ENCODE measurements around the gene FLRT2.

The FLRT2 gene

DNA sequence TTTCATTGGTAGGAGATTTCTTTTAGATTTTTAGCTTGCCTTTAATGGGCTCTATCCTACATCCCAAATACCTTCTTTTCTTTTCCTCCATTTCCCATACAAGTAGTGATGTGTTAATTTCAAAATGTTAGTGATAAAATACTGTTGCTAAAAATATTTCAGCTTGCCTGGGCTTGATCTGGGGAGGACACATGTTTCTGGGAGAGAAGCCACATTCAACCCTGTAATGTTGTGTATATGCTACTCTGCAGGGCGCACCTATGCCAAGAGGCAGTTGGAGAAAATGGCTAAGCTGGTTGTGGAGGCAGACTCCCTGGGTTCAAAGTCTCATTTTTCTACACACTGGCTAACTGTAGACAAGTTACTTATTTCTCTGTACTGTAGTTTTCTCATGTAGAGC is 26.3 kb downstream of the FLRT2 start:
- TF ChIP-seq, protein P1, sequence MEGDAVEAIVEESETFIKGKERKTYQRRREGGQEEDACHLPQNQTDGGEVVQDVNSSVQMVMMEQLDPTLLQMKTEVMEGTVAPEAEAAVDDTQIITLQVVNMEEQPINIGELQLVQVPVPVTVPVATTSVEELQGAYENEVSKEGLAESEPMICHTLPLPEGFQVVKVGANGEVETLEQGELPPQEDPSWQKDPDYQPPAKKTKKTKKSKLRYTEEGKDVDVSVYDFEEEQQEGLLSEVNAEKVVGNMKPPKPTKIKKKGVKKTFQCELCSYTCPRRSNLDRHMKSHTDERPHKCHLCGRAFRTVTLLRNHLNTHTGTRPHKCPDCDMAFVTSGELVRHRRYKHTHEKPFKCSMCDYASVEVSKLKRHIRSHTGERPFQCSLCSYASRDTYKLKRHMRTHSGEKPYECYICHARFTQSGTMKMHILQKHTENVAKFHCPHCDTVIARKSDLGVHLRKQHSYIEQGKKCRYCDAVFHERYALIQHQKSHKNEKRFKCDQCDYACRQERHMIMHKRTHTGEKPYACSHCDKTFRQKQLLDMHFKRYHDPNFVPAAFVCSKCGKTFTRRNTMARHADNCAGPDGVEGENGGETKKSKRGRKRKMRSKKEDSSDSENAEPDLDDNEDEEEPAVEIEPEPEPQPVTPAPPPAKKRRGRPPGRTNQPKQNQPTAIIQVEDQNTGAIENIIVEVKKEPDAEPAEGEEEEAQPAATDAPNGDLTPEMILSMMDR (IDR thresholded peaks at IDR 0.05; ENCODE audit: insufficient read depth, low read depth, low read length, missing control alignments), result no peak
- no peak overlapping the region for H3K4me3 ChIP-seq (ENCODE audit: low read length)
- DNase-seq (ENCODE audit: low read depth), result peak; percentile 75

DNA sequence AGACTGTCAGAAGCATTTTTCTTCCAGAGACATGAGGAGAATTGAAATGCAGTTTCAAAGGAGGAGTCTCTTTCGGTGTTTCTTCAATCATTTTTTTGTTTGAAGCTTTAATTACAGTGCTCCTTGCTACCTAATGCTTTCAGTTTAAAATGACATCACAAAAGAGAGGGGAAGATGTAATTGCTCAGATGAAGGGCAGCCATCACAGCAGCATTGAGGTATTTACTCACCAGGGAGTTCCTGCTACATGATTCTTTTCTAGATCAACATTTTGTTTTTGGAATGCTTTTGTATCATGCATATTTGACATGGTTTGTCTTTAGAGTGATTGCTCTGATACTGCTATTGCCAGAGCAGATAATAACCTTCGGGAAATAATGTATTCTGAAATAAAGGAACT is 28.6 kb downstream of the FLRT2 start:
- H3K4me3 ChIP-seq (ENCODE audit: low read length), result no peak overlapping the region
- DNase-seq (ENCODE audit: low read depth), result no peak
- TF ChIP-seq, protein P1 (IDR thresholded peaks at IDR 0.05; ENCODE audit: insufficient read depth, low read depth, low read length, missing control alignments), result no peak

DNA sequence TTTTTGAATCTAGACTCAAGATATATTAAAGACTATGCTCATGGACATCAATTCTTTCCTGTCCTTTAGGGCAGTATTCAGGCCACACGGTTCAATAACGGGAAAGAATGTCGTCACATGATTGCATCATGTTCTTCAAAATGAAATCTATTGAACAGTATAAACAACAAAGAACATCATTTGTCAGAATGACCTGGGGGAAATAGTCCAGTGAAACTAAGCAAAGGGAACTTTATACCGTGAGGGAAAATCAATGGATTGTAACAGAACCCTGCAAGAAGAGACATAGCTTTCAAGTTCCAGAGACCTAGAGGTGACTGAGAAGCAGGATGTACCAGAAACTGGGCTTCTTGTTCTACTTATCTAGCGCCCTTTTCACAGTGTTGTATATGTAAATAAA is 32.7 kb downstream of the FLRT2 start:
- DNase-seq (ENCODE audit: low read depth), result no peak
- no peak overlapping the region for H3K4me3 ChIP-seq (ENCODE audit: low read length)
- TF ChIP-seq, protein P1 (IDR thresholded peaks at IDR 0.05; ENCODE audit: insufficient read depth, low read depth, low read length, missing control alignments), result no peak

DNA sequence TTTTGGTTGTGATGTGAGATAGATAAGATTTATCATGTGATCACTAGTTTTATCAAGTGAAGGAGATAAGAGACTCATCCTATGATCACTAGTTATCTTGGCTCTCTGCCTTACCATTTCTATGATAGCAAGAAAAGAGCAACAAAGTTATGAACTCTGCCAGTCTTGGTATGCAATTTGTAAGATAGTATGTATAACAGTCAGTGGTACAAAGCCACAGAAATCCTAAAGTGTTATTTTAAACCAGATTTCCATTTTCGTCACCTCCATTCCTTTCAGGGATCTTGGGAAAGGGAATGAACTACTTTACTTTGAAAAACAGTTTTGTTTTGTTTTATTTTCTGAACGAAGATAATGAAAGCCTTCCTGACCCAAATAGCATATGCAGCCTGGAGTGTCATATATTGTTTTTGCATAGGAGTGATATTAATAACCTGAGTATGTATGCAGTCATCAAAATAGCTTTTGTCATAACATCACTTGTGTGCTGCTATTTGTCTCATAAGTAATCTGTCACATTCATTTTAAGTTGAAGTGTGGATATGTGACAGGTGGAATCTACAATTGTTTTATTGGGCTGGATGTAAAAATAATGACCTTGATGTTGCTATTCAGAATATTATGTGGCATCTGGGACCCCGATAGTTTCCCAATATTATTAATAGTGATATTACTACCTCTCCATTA is 35.0 kb downstream of the FLRT2 start:
- TF ChIP-seq, protein P1 (IDR thresholded peaks at IDR 0.05; ENCODE audit: insufficient read depth, low read depth, low read length, missing control alignments), result no peak
- no peak overlapping the region for H3K4me3 ChIP-seq (ENCODE audit: low read length)
- no peak for DNase-seq (ENCODE audit: low read depth)

DNA sequence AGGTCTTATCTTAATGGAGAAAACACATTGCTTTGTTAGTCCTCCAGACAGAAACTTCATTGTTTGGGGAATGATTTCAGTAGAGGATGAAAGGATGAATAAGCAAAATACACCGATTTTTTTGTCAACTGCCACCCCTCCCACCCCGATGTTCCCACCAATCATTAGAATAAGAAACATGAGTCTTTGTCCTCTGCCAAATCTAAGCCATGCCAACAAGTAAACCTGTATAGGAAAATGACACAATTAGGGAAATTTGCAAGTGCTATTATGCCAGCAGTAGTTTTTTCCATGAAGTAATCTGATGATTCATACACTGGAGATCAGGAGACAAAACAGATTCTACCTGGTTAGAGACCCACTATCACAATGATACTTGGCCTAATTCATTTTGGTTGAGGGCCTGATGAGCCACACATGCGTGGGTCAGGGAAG is 35.9 kb downstream of the FLRT2 start:
- peak; percentile 86 for DNase-seq (ENCODE audit: low read depth)
- no peak overlapping the region for H3K4me3 ChIP-seq (ENCODE audit: low read length)
- TF ChIP-seq, protein P1 (IDR thresholded peaks at IDR 0.05; ENCODE audit: insufficient read depth, low read depth, low read length, missing control alignments), result no peak

DNA sequence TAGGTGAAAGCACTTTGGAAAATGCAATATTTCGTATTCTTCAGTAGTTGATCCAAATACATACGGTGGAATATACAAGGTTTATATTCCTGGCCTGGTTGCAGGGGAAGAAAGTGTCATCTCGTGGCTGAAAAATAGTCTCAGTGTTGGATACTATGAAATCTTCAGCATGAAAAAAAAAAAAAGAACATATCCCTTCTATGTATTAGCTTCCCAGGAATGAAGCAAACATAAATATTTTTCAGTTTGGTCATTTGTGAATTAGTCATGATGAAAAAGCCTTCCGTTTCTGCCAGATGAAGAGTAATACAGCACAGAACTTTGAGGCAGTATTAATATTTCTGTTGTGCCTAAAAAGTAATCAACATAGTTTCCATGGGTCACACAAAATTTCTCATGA is 36.7 kb downstream of the FLRT2 start:
- DNase-seq (ENCODE audit: low read depth), result peak; percentile 81
- no peak overlapping the region for H3K4me3 ChIP-seq (ENCODE audit: low read length)
- TF ChIP-seq, protein P1 (IDR thresholded peaks at IDR 0.05; ENCODE audit: insufficient read depth, low read depth, low read length, missing control alignments), result no peak

DNA sequence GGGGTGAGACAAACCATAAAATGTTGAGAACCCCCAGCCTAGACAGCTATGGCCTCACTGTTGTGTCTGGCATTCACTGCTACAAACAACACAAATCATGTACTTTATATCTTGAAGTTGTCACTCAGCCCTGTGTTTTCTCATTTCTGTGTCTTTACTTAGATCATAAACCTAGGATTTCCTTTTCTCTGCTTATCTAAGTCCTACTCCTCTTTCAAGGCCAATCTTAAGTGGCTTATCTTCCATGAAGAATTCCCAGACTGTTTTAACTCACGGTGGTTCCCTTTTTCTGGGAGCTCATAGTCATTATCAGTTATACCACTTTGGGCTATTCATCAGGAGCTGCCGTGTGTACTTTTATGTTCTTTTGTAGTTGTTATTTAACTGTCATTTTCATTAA is 42.1 kb downstream of the FLRT2 start:
- TF ChIP-seq, protein P1 (IDR thresholded peaks at IDR 0.05; ENCODE audit: insufficient read depth, low read depth, low read length, missing control alignments), result no peak
- DNase-seq (ENCODE audit: low read depth), result no peak
- H3K4me3 ChIP-seq (ENCODE audit: low read length), result no peak overlapping the region

Data from epithelial cell of esophagus (primary cell).